HG03175 (cell line): ENCODE results near the gene TMPRSS13.
"Not testable (repeated sequence)": the region's sequence is repeated elsewhere in the genome, so short reads cannot be mapped to it uniquely, and the experiment has no call there.

ENCODE experiments used
- ATAC-seq: cut with Tn5 transposase; IDR thresholded peaks from one replicate; pipeline ENCODE4 v1.9.1; 2021; ENCODE audit warnings: mild to moderate bottlenecking, moderate library complexity; ENCODE audit not compliant: unreplicated experiment

TMPRSS13 gene

GRCh38 chr11:117931331-117931950, 2.2 kb upstream of the TMPRSS13 start:
- no peak for ATAC-seq

- no peak for ATAC-seq
Observed at GRCh38 chr11:117930668-117931330, 1.6 kb upstream of the TMPRSS13 start.

GRCh38 chr11:117929916-117930570, 841 bp upstream of the TMPRSS13 start:
- no peak for ATAC-seq

DNA sequence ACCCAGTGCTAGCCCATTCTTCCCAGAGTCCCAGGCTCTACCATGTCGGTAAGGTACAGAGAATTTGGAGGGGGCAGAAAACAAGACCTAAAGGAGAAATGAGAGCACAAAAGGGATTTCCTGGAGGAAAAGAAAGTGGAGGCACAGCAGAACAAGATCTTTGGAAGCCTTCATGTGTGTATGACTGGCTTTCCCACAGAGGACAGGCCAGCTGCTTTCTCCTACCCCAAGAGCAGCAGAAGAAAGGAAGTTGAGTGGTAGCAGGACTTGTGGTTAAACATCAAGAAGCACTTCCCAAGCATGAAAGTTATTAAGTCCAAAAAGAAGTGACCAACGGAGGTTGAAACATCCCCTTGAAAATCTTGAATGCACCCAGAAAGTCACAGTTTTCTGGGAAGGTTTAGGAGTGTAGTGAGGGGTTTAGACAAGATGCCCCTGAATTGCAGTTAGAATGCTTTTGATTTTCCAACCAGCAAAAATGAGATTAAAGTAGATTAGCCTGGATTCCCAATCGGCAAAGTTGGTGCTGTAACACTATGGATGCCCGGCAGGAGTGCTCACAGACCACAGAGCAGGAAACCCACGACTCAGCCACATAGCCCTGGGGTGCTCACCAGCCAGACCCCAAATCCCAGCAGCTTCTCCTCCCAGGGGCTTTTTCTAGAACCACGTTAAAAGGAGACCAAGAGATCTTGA, 608 bp downstream of the TMPRSS13 start:
- ATAC-seq, result no peak

DNA sequence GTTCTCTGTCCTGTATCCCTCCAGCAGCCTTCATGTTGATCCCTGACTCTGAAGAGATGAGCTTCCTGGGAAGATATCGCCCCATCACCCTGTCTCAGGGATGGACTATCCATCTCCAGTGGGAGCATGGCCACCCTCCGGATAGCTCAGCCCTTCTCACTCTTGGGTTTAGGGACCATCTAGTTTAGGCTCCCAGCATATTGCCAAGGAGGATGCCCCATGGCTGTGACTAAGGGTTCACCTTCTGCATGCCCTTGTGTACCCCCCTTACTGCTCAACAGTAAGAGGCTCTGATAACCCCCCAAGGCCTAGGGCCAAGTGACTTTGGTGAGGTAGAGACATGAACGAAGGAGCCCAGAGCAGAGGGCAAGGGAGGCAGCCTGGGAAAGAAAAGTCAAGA, 1.3 kb downstream of the TMPRSS13 start:
- ATAC-seq, result no peak

DNA sequence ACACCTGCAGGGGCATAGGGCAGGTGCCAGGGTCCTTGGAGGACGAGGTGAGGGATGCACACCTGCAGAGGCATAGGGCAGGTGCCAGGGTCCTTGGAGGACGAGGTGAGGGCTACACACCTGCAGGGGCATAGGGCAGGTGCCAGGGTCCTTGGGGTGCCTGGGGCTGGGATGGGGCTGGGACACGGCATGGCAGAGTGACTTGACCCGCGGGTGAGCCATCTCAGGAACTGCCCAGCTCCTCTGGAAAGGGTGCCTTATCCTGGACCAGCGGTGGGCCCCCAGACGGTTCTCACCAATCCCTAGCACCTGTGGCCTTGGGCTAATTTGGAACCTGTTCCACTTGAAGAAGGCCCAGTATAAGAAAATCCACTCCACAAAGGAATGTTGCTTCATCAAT, 3.0 kb downstream of the TMPRSS13 start:
- ATAC-seq, result not testable (repeated sequence)

- no peak for ATAC-seq
Observed at GRCh38 chr11:117925198-117925925, 3.8 kb downstream of the TMPRSS13 start.

DNA sequence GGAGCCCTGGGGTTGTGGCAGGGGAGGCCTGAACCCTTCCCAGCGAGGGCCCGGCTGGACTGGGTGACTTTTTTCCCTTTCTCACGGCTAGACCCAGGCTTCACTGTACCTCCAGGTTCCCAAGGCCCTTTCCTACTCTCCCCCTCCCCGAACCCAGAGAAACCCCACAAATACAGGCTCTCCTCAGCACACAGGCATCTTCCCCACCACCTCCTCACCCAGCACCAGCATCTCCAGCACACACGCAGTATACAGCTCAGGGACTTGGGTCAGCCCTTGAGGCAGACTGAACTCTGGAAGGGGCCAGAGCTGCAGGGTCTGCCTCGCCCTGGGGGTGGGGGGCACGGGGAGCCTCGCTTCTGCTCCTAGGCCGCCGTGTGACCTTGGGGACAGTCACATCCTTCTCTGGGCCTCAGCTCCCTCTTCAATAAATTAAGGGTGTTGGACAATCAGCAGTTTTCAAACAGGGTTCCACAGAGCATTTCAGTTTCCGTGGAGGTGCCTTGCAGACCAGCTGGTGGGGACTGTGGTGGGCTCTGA, 4.5 kb downstream of the TMPRSS13 start:
- ATAC-seq, result no peak

DNA sequence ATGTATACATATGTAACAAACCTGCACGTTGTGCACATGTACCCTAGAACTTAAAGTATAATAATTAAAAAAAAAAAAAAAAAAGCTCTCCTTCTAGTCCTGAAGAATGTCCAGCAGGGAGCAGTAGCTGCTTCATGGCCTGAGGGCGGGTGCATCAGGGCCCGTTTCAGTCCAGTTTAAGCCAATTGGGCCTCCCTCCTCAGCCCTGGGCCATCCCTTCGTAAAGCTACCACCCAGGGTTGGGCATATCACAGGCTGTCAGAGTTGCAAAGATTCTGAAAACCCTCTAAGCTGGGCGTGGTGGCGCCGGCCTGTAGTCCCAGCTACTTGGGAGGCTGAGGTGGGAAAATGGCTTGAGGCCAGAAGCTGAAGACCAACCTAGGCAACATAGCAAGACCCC, 5.4 kb downstream of the TMPRSS13 start:
- ATAC-seq, result no peak

GRCh38 chr11:117923275-117923674, 5.9 kb downstream of the TMPRSS13 start:
- ATAC-seq, result no peak

DNA sequence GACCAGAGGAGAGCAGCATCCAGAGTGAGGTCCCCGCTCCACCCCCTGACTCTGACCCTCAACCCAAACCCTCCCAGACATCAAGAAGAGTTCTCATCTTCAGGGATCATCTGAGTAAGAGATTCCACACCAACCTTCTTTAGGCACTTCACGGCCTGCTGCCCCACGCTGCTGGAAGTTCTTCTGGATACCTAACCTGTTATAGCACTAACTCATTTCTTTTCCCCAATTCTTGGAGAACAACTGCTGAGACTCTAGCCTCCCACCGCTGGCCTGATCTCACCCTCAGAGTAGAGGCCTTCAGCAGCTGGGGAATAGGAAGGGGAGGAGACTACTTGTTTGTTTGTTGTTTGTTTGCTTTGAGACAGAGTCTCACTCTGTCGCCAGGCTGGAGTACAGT, 7.3 kb downstream of the TMPRSS13 start:
- ATAC-seq, result no peak

GRCh38 chr11:117921456-117921855, 7.7 kb downstream of the TMPRSS13 start:
- ATAC-seq, result no peak

- ATAC-seq, result no peak
Observed at GRCh38 chr11:117919781-117920221, 9.4 kb downstream of the TMPRSS13 start.

DNA sequence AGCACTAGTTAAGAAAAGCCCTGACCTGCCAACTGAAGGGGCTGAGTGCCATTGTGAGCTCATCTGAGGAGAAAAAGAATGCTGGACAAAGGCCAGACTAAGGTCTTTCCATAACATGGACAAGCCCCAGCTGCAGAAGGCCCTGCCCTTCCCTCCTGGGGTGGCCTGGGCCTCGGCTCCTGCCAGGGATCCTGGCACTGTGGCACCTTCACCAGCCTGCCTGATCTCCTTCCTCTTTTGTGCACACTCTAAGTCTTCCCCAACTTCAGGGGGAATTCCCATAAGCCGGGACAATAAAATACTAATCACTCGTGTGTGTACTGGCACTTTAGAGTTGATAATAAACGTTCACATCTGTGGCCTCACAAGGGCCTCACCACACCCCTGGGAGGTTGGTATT, 9.9 kb downstream of the TMPRSS13 start:
- ATAC-seq, result no peak

DNA sequence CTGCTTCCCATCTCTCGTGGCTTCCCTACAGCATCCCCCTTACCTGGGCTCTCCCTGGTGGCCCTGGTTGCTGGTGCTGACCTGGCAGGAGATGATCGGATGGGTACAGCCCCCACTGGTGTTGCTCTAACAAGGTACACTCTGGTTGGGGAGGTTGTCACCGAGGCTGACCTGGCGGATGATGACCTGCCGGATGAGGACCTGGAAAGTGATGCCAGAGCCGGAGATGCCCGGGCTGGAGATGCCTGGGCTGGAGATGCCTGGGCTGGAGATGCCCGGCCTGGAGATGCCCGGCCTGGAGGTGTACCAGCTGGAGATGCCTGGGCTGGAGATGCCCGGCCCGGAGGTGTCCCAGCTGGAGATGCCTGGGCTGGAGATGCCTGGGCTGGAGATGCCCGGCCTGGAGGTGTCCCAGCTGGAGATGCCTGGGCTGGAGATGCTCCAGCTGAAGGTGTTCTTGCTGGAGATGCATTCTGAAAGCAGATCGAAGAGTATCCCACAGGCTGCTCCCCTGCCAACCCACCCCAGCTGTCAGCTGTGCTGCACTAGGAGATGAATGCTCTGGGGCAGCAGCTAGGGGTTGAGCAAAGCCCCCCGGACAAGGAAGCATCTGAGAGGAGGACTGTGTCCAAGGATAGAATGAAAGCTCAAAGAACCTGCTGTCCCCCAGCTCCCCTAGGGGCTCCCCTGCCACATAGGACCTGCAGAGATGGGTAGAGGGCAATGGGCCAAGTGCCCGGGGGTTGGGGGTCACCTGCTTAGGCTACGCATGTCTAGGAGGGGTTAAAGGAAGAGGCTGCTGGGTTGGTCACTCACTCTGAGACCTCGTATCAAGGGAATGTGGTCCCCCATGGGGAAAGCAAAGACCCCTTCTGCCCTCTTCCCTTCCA, 10.6 kb downstream of the TMPRSS13 start:
- ATAC-seq, result no peak

DNA sequence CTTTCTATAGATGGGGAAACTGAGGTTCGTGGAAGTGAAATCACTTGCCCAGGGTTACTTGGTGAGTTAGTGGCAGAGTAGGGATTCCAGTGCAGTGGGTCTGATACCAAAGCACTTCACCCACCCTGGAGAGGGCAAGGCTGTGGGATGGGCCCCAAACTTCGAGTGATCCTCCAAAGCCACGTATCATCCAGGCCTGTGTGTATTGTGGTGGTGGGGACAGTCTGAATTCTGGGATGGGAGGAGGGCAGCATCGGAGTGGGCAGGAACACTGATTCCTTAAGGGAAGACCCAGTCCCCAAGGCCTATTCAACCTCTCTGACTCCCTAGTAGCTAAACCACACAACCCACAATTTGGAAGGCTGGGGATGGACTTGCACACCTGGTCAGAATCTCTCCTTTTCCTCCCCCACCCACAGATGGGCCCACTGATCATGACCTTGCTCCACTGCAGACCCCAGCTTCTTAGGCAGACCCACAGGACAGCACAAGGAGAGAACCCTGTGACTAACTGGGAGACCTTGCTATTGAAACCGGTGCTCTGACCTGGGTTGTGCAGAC, 11.5 kb downstream of the TMPRSS13 start:
- ATAC-seq, result no peak

DNA sequence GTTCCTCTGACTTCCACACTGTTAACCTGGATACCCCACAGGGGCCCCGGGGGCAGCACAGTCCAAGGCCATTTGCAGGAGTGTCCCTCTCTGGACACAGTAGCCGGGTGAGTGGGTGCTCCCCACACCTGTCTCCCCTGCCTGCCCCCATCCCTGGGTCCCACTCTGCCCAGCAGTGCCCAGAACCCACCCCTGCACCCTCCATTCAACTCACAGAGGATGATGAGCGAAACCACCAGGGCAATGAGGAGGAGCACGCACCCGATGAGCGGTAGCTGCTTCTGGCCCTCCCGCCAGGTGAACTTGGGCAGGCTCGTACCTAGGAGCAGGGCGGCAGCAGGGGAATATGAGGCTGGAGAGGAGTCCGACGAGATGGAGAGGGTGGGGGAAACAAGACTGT, 12.2 kb downstream of the TMPRSS13 start:
- no peak for ATAC-seq

GRCh38 chr11:117915672-117916235, 13.4 kb downstream of the TMPRSS13 start:
- ATAC-seq, result no peak

- no peak for ATAC-seq
Observed at GRCh38 chr11:117914991-117915618, 14.1 kb downstream of the TMPRSS13 start.
